Skeletal muscle tissue (tissue), 4 donors: ENCODE data around the gene HKDC1. TPM values are rescaled to one million over a fixed set of nuclear protein-coding genes. Genes with fewer than 3 reads are reported as not detected.

Source experiments
- H3K27ac ChIP-seq: one replicate; pipeline ENCODE4 v1.7.0; 2013; ENCODE audit warnings: mild to moderate bottlenecking, low read depth, low read length, inconsistent platforms
- H3K27me3 ChIP-seq, 3 donors: one replicate each; pipeline ENCODE4 v1.7.0; 2013; ENCODE audit warnings: low read length in 3 of 3; ENCODE audit not compliant: control insufficient read depth in 3 of 3, insufficient read depth in 3 of 3
- H3K36me3 ChIP-seq, 3 donors: one replicate each; pipeline ENCODE4 v1.7.0; 2013; ENCODE audit warnings: low read length in 3 of 3; ENCODE audit not compliant: control insufficient read depth in 3 of 3, insufficient read depth in 3 of 3
- H3K4me1 ChIP-seq, 3 donors: one replicate each; pipeline ENCODE4 v1.7.0; 2013; ENCODE audit warnings: low read length in 3 of 3, mild to moderate bottlenecking in 3 of 3; ENCODE audit not compliant: control insufficient read depth in 3 of 3, insufficient read depth in 3 of 3
- H3K4me3 ChIP-seq, 3 donors: one replicate each; pipeline ENCODE4 v1.7.0; 2013; ENCODE audit warnings: low read length in 3 of 3
- H3K9ac ChIP-seq, 3 donors: one replicate each; pipeline ENCODE4 v1.7.0; 2013; ENCODE audit warnings: low read length in 3 of 3, mild to moderate bottlenecking in 3 of 3, moderate library complexity in 2 of 3, low read depth in 1 of 3
- H3K9me3 ChIP-seq, 3 donors: one replicate each; pipeline ENCODE4 v1.7.0; 2013; ENCODE audit warnings: low read length in 3 of 3; ENCODE audit not compliant: control insufficient read depth in 3 of 3
- total RNA-seq: library from RNA; depleted of rRNA; stranded (reverse); fragments of >200 nt; gene quantifications from one replicate; pipeline ENCODE4 v1.2.3, GENCODE V29; 2014
- donor health status: Osteomylitis.

The HKDC1 gene
- total RNA-seq, 1 donor from 2014 or later = not detected

GRCh38 chr10:69316313-69317059 is 96.4 kb downstream of the HKDC1 start:
- Histone ChIP-seq H3K27ac (no peak overlapping the region), H3K4me1 (peaks cover 24 to 33% (median 26%) of the 10 kb centered on the region in 3 donors), H3K4me3 (no peak overlapping the region), H3K27me3 (no peaks in the 10 kb centered on the region), H3K36me3 (no peaks in the 10 kb centered on the region), H3K9ac (no peak overlapping the region), H3K9me3 (no peaks in the 10 kb centered on the region)

Other genes starting within 250 kb of the HKDC1 start
- gene KIFBP, start 231.5 kb upstream of the HKDC1 start, total RNA-seq = 18.8 TPM
- 54.3 TPM for gene SRGN, start 132.2 kb upstream of the HKDC1 start, total RNA-seq
- 28.7 TPM for gene VPS26A, start 96.2 kb upstream of the HKDC1 start, total RNA-seq
- 22.4 TPM for gene SUPV3L1, start 40.1 kb upstream of the HKDC1 start, total RNA-seq
- 32.4 TPM for gene HK1, start 58.2 kb downstream of the HKDC1 start, total RNA-seq
- not detected for gene TACR2, start 196.6 kb downstream of the HKDC1 start, total RNA-seq
- gene TSPAN15, start 231.1 kb downstream of the HKDC1 start, total RNA-seq = 72.0 TPM